Stimulated activated CD4-positive, alpha-beta T cell treated with anti-CD3 and anti-CD28 coated beads, Interleukin-1b, Interleukin-23, amount 100 ng/mL, for 1 hour (primary cell): ENCODE measurements around the gene XKR7.

ENCODE experiments used
- DNase-seq, 2 donors: peaks; one replicate each; pipeline ENCODE4 v3.0.0-alpha.2; 2020; ENCODE audit warnings: low read depth in 2 of 2

Gene XKR7

GRCh38 chr20:31979713-31980426 lies 11.9 kb downstream of the XKR7 start:
- no peak for DNase-seq

- no peak for DNase-seq
These were observed 13.8 kb downstream of the XKR7 start for GRCh38 chr20:31981784-31982183.

GRCh38 chr20:31984981-31985471 lies 17.1 kb downstream of the XKR7 start:
- DNase-seq: no peak

GRCh38 chr20:31987744-31988143 lies 19.8 kb downstream of the XKR7 start:
- DNase-seq: no peak

GRCh38 chr20:31988430-31989015 lies 20.6 kb downstream of the XKR7 start:
- DNase-seq: no peak

- DNase-seq: no peak
These were observed 21.2 kb downstream of the XKR7 start for GRCh38 chr20:31989030-31989645.

GRCh38 chr20:31990641-31991338 lies 22.8 kb downstream of the XKR7 start:
- DNase-seq: no peak

- DNase-seq: no peak
These were observed 23.4 kb downstream of the XKR7 start for GRCh38 chr20:31991339-31991705.

- no peak for DNase-seq
These were observed 24.1 kb downstream of the XKR7 start for GRCh38 chr20:31992086-31992485.

- no peak for DNase-seq
These were observed 29.0 kb downstream of the XKR7 start for GRCh38 chr20:31996996-31997395.

GRCh38 chr20:31998246-31998645 lies 30.3 kb downstream of the XKR7 start:
- no peak for DNase-seq

- DNase-seq: no peak
These were observed 35.4 kb downstream of the XKR7 start for GRCh38 chr20:32003325-32003724.

- DNase-seq: no peak
These were observed 37.0 kb downstream of the XKR7 start for GRCh38 chr20:32004963-32005362.

GRCh38 chr20:32006053-32006452 lies 38.1 kb downstream of the XKR7 start:
- no peak for DNase-seq

- no peak for DNase-seq
These were observed 39.2 kb downstream of the XKR7 start for GRCh38 chr20:32006841-32007786.

GRCh38 chr20:32007787-32008616 lies 40.1 kb downstream of the XKR7 start:
- no peak for DNase-seq

GRCh38 chr20:32009564-32009963 lies 41.6 kb downstream of the XKR7 start:
- DNase-seq: no peak

- DNase-seq: no peak
These were observed 42.1 kb downstream of the XKR7 start, which contains the start of gene CCM2L for GRCh38 chr20:32010101-32010500. TSS of gene CCM2L (plus strand) at chr20:32010438. CDS start at chr20:32010455, 17 bp downstream.

GRCh38 chr20:32010666-32011065 lies 42.7 kb downstream of the XKR7 start:
- no peak for DNase-seq

GRCh38 chr20:32012159-32012688 lies 44.3 kb downstream of the XKR7 start:
- no peak for DNase-seq
